Astrocyte of the spinal cord (primary cell): ENCODE data around the gene PLA2G3.

Experiments used
- DNase-seq: peaks from one replicate; pipeline ENCODE4 v3.0.0; 2011; ENCODE audit warnings: low read depth, low spot score
- H3K4me3 ChIP-seq: 2 replicates; pipeline ENCODE4 v1.5.1; 2011; ENCODE audit warnings: low read depth, mild to moderate bottlenecking, low read length, moderate library complexity
- CTCF ChIP-seq: IDR thresholded peaks from 2 replicates; pipeline ENCODE4 v1.5.1; 2012; ENCODE audit warnings: low read depth, mild to moderate bottlenecking, low read length, inconsistent platforms
- in situ Hi-C: cut with HindIII; loops from 2 replicates; pipeline ENCODE4 v1.10.0; 2017; ENCODE audit warnings: low sequenced_read_pairs

Gene PLA2G3

GRCh38 chr22:31136155-31136554 is 4.2 kb downstream of the PLA2G3 start:
- no peak overlapping the region for H3K4me3 ChIP-seq
- TF ChIP-seq CTCF = no peak
- no peak for DNase-seq
- in situ Hi-C loops = no loop called here

GRCh38 chr22:31135706-31136105 is 4.6 kb downstream of the PLA2G3 start:
- no peak for TF ChIP-seq CTCF

GRCh38 chr22:31134688-31135087 is 5.6 kb downstream of the PLA2G3 start:
- no peak for DNase-seq
- H3K4me3 ChIP-seq = no peak overlapping the region
- no peak for TF ChIP-seq CTCF
- in situ Hi-C loops = no loop called here

More at GRCh38 chr22:31135706-31136105, 4.6 kb downstream of the PLA2G3 start:
- no peak overlapping the region for H3K4me3 ChIP-seq
- no peak for DNase-seq
- in situ Hi-C loops = no loop called here

- DNase-seq = no peak
Measured at GRCh38 chr22:31133911-31134310, 6.4 kb downstream of the PLA2G3 start.

GRCh38 chr22:31130873-31131272 is 9.4 kb downstream of the PLA2G3 start:
- no peak for TF ChIP-seq CTCF
- DNase-seq = no peak
- no peak overlapping the region for H3K4me3 ChIP-seq
- in situ Hi-C loops = no loop called here

More at GRCh38 chr22:31133911-31134310, 6.4 kb downstream of the PLA2G3 start:
- TF ChIP-seq CTCF = no peak
- H3K4me3 ChIP-seq = no peak overlapping the region
- in situ Hi-C loops = no loop called here

- no peak for DNase-seq
- TF ChIP-seq CTCF = no peak
- no peak overlapping the region for H3K4me3 ChIP-seq
- in situ Hi-C loops = no loop called here
Measured at GRCh38 chr22:31128156-31128555, 12.2 kb downstream of the PLA2G3 start.
